GM12872 (cell line): Measurements from ENCODE around the gene CHMP2B.

ENCODE experiments used
- CTCF ChIP-seq: IDR thresholded peaks from 3 replicates; pipeline ENCODE4 v1.5.1; 2011; ENCODE audit warnings: low read depth, mild to moderate bottlenecking, low read length, moderate library complexity; ENCODE audit not compliant: insufficient read depth

Gene CHMP2B

GRCh38 chr3:87196879-87197278, 30.2 kb upstream of the CHMP2B start:
- no peak for TF ChIP-seq CTCF

DNA sequence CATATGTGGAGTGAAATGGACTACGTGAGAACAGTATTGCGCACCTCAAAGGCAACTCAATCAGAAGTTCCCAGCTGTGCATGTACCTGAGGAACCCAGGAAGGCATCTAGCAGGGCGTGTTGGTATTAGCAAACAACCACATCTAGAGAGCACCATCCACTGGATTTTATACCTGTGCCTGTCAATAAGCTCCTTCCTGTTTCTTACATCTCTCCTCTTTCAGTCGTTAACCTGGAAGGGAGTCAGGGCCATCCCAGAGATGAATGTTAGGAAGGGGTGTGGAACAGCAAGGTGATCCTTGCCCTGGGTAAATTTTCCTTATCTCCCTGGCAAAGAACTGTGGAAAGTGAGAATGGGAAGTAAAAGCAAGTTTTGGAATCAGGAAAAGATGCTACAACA, 29.6 kb upstream of the CHMP2B start:
- TF ChIP-seq CTCF = no peak

GRCh38 chr3:87198774-87199173, 28.3 kb upstream of the CHMP2B start:
- TF ChIP-seq CTCF = no peak

DNA sequence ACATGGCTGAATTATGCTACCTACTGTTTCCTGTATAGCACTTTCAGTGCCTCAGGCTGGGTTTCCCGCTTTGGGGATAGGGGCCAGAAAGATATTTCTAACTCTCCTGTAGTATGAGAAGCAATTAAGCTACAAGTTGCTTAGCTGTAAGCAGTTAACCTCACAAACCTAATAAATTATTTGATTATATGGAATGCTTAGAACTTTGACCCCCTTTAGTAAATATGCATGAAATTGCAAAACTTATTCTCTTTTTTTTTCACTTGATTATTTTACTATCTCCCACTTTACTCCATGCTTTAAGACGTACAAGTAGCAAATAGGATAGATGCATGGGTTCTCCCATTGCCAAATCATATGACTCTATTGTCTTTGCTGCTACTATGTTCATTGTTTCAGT, 27.5 kb upstream of the CHMP2B start:
- TF ChIP-seq CTCF = no peak

- no peak for TF ChIP-seq CTCF
These were observed 27.0 kb upstream of the CHMP2B start for GRCh38 chr3:87200060-87200647.

DNA sequence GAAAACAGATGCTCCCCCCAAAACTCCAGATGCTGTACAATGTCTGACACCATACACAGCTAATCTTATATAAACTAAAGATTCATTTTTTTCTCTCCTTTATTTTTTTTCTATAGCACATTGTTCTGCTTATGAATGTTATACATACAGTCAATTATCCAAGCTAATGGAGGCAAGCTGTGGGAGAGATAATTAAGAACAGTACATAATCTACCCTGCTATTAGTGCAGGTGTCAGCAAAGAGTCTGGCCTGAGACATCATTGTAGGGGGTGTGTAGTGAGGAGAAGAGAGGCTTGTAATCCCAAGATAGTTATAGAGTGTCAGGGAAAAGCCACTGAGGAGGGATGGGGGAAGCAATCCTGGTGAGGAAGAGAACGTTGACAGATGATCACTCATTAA, 25.4 kb upstream of the CHMP2B start:
- TF ChIP-seq CTCF = no peak

DNA sequence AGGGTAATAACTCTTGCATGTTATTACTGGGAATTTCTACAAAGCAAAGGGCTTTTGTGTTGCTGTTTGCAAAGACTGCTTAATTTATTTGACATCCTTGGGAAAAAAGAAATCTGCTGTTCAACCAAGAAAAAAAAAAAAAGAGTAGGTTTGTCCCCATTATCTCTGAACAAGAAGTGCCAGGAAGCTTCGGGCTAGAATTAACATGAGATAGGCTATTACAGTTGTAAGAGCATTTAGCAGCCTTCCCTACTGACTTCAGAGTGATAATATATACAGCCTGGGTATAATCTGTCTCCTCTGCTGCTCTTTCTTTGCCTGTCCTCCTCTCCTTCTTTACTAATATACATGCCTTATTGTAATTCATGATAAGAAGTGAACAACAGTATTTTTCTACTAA, 23.3 kb upstream of the CHMP2B start:
- no peak for TF ChIP-seq CTCF

DNA sequence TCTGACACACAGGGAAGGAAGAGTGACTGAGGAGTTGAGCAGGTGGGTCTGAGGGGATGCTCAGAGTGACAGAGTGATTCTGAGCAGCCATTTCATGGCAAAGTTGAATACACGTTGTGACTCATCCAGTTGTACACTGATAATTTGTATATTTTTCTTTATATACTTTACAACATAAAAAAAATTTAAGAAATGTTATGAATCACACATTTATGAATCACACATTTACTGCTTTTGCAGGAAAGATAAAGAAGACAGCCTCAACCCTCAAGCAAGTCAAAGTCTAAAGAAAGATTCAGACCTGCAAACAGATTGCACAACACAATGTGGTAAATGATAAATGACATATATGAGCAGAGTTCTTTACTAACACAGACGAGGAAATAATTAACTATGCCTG, 21.0 kb upstream of the CHMP2B start:
- TF ChIP-seq CTCF = no peak
